Upper lobe of left lung (tissue), 4 donors: ENCODE results near the gene SYP.

Experiments used
- POLR2AphosphoS5 ChIP-seq, 2 donors: sonication (generic); formaldehyde crosslinking; IDR thresholded peaks; one replicate each; pipeline ENCODE4 v1.5.1; 2017; ENCODE audit warnings: antibody characterized with exemption in 2 of 2
- TF ChIP-seq, protein P1 (sequence below), 6 experiments: fragments of 450-650 bp in 4 of 6; fragments of 200-600 bp in 2 of 6; sonication (generic) in 2 of 6; IDR thresholded peaks; one replicate each; pipeline ENCODE4 v1.5.1; 2016 to 2019; ENCODE audit warnings: antibody characterized with exemption in 6 of 6

DNA sequence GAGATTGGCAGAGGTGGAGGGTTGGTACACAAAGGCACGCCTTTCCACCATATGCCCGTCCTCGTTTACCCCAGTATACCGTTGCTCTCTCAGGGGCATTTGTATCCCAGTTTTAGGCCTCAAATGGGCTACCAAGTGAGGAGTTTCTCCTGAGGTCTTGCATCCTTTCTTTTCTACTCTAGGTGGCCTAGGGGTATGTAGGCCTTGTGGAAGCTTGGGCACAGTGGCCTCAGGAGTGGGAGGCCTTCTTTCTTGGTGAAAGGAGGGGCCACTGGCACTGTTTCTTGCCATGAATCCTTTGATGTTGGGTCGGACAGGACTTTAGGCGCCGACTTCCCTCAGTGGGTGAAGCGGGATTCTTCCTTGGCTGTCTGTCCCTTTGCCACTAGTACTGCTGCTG, 52.7 kb downstream of the SYP start:
- TF ChIP-seq, protein P1, sequence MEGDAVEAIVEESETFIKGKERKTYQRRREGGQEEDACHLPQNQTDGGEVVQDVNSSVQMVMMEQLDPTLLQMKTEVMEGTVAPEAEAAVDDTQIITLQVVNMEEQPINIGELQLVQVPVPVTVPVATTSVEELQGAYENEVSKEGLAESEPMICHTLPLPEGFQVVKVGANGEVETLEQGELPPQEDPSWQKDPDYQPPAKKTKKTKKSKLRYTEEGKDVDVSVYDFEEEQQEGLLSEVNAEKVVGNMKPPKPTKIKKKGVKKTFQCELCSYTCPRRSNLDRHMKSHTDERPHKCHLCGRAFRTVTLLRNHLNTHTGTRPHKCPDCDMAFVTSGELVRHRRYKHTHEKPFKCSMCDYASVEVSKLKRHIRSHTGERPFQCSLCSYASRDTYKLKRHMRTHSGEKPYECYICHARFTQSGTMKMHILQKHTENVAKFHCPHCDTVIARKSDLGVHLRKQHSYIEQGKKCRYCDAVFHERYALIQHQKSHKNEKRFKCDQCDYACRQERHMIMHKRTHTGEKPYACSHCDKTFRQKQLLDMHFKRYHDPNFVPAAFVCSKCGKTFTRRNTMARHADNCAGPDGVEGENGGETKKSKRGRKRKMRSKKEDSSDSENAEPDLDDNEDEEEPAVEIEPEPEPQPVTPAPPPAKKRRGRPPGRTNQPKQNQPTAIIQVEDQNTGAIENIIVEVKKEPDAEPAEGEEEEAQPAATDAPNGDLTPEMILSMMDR (IDR thresholded peaks at IDR 0.05): no peak
- no peak for TF ChIP-seq POLR2AphosphoS5 (IDR thresholded peaks at IDR 0.05)
